ENCODE results near the gene SETD5. TPM values are rescaled to one million over a fixed set of nuclear protein-coding genes. Genes with fewer than 3 reads are reported as not detected.

Gene SETD5
- total and polyA plus RNA-seq, 2 donors (not counting 3 experiments of a cell fraction or from before 2014, with no cell fraction given): 48.2 to 149 TPM

GRCh38 chr3:9428411-9428810 is 31.0 kb downstream of the SETD5 start:
- ChIA-PET POLR2A (no interaction called here), CTCF (no interaction called here)

More at GRCh38 chr3:9428411-9428810, 31.0 kb downstream of the SETD5 start:
- no TSS peak for BruUV-seq (replicated peaks)
- peaks cover 5% of the 10 kb centered on the region for H3K4me1 ChIP-seq (ENCODE audit: control insufficient read depth, extremely low read depth, insufficient read depth, low read length)
- DNase-seq (ENCODE audit: low read depth, low spot score) (no peak), FAIRE-seq (no peak)
- dilution Hi-C loops (cut with MboI; ENCODE audit: extremely low pct_ligation_motif_present, low sequenced_read_pairs) (no loop called here), intact Hi-C loops (cut with micrococcal nuclease) (no loop called here)
- H3K9ac ChIP-seq (replicated peaks; ENCODE audit: extremely low read depth, insufficient read depth, low read length): no peak overlapping the region
- no peak overlapping the region for H3K4me2 ChIP-seq (ENCODE audit: insufficient read depth, low read length)
- peaks cover 4% of the 10 kb centered on the region for H4K20me1 ChIP-seq (replicated peaks; ENCODE audit: control insufficient read depth, extremely low read depth, insufficient read depth, low read length)
- no peak for TF ChIP-seq MYC (IDR thresholded peaks at IDR 0.05; ENCODE audit: low read depth, low read length)
- TF ChIP-seq, protein P1, sequence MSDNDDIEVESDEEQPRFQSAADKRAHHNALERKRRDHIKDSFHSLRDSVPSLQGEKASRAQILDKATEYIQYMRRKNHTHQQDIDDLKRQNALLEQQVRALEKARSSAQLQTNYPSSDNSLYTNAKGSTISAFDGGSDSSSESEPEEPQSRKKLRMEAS (IDR thresholded peaks at IDR 0.05; ENCODE audit: insufficient read depth, insufficient read length): no peak
- no peak for TF ChIP-seq CTCF (IDR thresholded peaks at IDR 0.05; ENCODE audit: extremely low read depth in 1 of 2, insufficient read depth in 1 of 2, low read depth in 1 of 2, low read length in 2 of 2)
- TF ChIP-seq GATA2 (IDR thresholded peaks at IDR 0.05; ENCODE audit: insufficient read depth, insufficient read length, low read depth, low read length): no peak
- TF ChIP-seq EZH2 (IDR thresholded peaks at IDR 0.05; ENCODE audit: borderline replicate concordance, low read depth, low read length, severe bottlenecking): no peak
- TF ChIP-seq FOS (IDR thresholded peaks at IDR 0.05; ENCODE audit: borderline replicate concordance, insufficient read depth, low read length): no peak
- TF ChIP-seq POLR2AphosphoS5 (IDR thresholded peaks at IDR 0.05; ENCODE audit: insufficient read depth, low read depth, low read length): no peak
- TF ChIP-seq JUN (IDR thresholded peaks at IDR 0.05; ENCODE audit: borderline replicate concordance, insufficient read depth, insufficient read length, low read depth): no peak
- TF ChIP-seq POLR2A (IDR thresholded peaks at IDR 0.05; ENCODE audit: low read depth, low read length): no peak
- peaks cover 18 to 45% of the 10 kb centered on the region in 2 experiments for H3K36me3 ChIP-seq (ENCODE audit: control insufficient read depth in 2 of 2, extremely low read depth in 1 of 2, insufficient read depth in 2 of 2, low read length in 2 of 2)
- no peak overlapping the region for H3K4me3 ChIP-seq (replicated peaks in 1 of 3; ENCODE audit: insufficient read depth in 1 of 3, low read depth in 1 of 3, low read length in 3 of 3)
- no peaks in the 10 kb centered on the region for H3K9me3 ChIP-seq (replicated peaks; ENCODE audit: control insufficient read depth, insufficient read depth, low read length)
- H3K27me3 ChIP-seq (ENCODE audit: control insufficient read depth in 2 of 2, insufficient read depth in 2 of 2, low read length in 2 of 2): no peaks in the 10 kb centered on the region
- no peak overlapping the region for H3K27ac ChIP-seq (ENCODE audit: insufficient read depth, low read depth, low read length)
- H2AFZ ChIP-seq (ENCODE audit: low read depth, low read length): no peak overlapping the region
- peaks cover 81% of the 10 kb centered on the region for H3K79me2 ChIP-seq (ENCODE audit: control insufficient read depth, insufficient read depth, low read length)
- no peaks in the 10 kb centered on the region for H3K9me1 ChIP-seq (replicated peaks; ENCODE audit: control insufficient read depth, extremely low read depth, insufficient read depth, low read length)

Measured in endothelial cell of umbilical vein (primary cell).